Measurements from ENCODE around the gene RGS7BP.
"Not testable (repeated sequence)": the region's sequence is repeated elsewhere in the genome, so short reads cannot be mapped to it uniquely, and the experiment has no call there.

Gene RGS7BP

GRCh38 chr5:64505769-64506566, at the start of gene RGS7BP:
Gene RGS7BP (plus strand): TSS chr5:64506015. CDS start chr5:64506625, 610 bp downstream.
- no peak for DNase-seq

- DNase-seq = no peak
Observed at GRCh38 chr5:64457846-64458245, 48.0 kb upstream of the RGS7BP start.

DNA sequence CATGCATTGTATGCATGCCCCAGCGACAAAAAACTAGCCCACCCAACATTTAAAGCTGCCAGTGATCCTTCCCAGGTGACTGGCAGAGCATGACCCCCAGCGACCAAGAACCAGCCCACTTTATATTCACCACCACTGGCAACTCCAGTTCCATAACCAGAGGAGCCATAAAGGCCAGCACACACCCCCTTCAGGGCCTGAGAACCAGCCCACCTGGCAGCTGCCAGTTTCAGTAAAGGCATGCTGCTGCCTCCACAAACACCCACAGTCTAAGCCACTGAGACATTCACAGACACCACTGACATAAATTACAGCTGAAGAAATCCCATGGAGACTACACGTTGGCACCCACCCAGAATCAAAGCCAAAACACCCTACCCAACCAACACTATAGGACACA, 46.9 kb upstream of the RGS7BP start:
- DNase-seq = no peak

- DNase-seq = no peak
Observed at GRCh38 chr5:64462391-64462790, 43.4 kb upstream of the RGS7BP start.

DNA sequence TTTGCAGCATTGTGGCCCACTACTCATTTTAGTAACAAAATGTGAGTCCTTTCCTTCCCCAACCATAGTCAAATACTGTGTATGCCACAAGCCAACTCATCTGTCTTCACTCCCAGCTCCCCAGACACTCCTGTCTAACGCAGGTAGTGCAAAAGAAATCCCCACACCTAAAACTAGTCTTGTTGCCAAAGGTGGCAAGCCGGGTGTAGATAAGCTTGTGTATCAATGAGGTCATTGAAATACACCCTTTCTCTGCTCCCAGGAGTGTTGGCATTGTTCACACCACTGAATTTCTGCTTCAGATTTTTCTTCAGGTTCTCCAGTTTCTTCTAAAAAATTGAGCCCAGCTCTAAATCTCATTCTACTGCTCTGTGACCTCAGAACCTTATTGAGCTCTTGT, 19.7 kb upstream of the RGS7BP start:
- DNase-seq = no peak

DNA sequence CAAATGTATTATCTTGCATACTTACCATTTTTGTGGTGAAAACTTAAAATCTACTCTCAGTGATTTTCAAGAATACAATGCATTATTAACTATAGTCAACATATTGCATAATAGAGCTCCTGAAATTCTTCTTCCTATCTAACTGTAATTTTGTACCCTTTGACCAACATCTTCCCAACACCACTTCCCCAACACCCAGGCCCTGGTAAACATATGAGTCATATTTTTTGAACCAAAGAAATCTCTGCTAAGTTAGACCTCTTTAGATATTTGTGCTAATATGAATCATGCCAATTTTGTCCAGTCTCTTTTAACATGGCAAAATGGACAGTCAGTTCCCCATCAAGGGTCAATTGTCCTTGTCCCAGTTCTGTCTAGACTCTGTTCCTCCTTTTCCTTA, 18.5 kb upstream of the RGS7BP start:
- DNase-seq = no peak

GRCh38 chr5:64489857-64490256, 16.0 kb upstream of the RGS7BP start:
- no peak for DNase-seq

DNA sequence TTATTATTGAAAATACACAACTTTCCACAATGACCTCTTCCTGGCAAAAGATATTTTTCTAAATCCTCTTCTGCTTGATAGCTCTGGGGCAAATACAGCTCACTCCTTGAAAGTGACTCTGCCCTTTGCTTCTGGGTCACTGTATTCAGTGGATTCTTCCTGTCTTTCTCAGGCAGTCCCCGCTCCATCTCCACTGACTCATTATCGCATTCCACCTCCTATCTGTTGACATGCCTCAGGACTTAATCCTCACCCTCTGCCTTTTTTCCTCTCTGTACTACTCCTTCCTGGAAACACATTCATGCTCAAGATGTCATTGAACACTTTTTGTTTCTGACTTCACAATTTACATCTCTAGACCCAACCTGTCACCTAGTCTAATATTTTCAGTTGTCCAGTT, 8.4 kb upstream of the RGS7BP start:
- no peak for DNase-seq

- DNase-seq = no peak
Observed at GRCh38 chr5:64502196-64502595, 3.6 kb upstream of the RGS7BP start.

DNA sequence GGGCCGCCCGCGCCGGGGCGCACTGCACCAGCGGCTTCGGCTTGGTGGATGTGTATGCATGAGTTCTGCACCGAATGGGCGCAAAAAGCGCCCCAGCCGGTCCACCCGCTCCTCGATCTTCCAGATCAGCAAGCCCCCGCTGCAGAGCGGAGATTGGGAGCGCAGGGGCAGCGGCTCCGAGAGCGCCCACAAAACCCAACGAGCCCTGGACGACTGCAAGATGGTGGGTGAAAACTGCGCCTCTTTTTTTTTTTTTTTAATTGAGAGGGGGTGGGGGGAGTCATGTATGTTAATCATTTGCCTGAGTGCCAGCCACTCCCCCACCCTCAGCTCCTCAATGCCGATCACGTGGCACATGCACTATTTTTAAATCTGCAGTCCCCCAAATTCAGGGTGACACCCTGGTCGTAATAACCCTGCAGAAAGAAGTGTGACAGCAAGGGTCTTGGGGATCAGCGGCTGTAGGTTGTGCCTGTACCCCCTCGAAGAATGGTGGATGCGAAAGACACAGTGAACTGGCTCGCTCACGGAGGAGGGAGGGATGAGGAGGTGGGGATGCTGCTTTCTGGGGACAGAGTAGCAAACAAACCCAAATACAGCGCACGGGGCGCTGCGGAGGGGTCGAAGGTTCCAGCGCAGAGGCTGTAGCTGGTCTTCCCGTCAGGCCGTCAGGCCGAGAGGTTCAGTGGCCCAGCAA, 900 bp downstream of the RGS7BP start:
- no peak for DNase-seq

DNA sequence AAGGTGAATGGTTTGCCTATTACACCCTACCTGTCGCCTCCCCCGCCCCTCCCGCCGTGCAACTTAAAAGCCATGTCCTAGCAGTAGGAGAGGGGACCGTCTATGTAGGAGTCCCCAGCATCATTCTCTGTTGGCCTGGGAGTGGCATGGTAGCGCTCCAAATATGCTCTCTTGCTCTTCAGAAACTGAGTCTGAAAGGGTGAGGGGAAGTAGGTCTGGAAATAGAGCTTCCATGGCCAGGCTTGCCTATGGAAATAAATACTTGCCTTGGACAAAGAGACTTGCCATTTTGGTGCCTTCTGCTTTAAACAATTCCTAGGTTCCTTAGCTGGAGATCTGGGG, 1.4 kb downstream of the RGS7BP start:
- no peak for DNase-seq

DNA sequence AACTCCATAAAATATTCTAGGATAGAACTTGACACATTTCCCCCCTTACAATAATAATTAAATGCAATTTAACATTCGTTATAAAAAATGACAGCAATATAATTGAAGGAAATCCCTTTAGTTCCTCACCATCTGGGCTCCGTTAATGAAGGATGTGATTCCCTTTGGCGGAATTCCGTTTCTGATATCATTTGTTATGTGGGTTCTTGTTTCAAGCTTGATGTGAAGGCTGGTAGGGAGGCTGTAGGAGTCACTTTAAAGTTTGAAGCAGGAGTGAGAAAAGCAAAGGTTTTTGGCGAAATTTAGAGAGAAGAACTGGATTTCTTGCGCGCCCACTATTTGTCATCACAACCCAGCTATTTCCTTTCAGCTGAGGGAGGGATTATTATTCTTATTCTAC, 4.0 kb downstream of the RGS7BP start:
- DNase-seq = no peak

DNA sequence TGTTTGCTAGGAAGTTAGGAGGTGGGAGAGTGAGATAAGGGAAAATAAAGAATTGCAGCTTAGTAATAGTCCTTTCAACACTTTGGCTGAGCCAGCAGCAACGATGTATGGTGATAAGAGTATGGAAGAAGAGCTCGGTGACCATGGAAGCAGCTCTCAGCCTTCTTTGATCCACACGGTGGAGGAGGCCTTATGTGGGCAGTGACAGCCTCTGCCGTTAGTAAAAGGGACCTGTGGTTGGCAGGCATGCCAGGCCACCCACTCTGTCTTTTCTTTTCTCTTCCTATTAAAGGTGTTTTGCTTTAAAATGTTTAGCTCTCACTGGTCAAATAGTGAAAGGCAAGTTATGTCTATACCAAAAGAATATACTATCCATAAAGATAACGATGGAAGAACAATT, 7.7 kb downstream of the RGS7BP start:
- no peak for DNase-seq

DNA sequence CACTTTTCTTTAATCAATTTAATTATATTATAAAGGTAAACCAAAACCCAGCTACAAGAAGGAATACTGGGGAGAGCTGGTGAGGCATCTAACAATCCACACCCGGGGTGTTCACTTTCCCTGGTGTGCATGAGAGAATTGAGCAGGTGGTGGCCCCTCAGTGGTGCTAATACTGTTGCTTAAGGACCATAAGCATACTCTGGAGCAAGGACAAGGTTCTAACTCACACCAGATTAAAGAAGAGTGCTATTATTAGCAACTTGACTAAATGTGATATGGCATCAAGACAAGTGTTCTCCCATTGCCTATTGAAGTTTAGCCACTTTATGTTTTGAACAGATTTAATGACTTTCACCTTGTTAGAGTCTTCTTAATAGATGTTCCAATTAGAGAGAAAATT, 8.8 kb downstream of the RGS7BP start:
- no peak for DNase-seq

GRCh38 chr5:64516216-64516615, 10.4 kb downstream of the RGS7BP start:
- no peak for DNase-seq

DNA sequence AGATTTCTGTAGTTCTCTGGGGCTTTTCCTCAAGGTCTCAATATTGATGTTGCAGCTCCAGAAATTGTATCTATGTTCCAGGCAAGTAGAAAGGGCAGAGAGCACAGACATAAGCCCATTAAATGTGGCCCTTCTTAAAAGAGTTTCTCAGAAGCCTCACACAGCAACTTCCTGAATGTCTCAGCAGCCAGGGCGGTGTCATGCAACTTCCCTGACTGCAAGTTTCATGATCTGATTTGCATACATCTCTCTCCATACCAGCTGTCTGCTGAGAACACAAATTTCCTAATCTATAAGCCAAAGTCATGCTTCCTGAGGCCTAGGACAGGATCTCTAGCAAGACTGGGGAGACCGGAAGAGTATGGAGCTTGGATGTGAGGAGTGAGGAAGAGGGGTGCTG, 13.0 kb downstream of the RGS7BP start:
- DNase-seq = no peak

DNA sequence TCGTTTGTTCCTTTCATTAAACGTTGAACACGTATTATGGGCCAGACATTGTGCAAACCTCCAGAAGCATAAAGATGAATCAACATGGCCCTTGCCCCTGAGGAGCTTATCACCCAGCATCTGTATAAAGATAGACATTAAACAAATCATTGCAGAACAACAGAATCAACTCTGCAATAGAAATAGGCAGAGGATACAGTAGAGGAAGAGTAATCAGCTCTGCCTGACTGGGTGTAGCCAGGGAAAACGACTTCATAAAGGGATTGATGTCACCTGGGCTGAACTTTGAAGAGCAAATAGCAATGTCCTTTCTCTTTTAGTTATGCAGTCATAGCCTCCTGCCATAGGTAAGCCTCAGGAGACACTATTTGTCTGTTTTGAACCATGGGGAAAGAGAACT, 13.4 kb downstream of the RGS7BP start:
- no peak for DNase-seq

DNA sequence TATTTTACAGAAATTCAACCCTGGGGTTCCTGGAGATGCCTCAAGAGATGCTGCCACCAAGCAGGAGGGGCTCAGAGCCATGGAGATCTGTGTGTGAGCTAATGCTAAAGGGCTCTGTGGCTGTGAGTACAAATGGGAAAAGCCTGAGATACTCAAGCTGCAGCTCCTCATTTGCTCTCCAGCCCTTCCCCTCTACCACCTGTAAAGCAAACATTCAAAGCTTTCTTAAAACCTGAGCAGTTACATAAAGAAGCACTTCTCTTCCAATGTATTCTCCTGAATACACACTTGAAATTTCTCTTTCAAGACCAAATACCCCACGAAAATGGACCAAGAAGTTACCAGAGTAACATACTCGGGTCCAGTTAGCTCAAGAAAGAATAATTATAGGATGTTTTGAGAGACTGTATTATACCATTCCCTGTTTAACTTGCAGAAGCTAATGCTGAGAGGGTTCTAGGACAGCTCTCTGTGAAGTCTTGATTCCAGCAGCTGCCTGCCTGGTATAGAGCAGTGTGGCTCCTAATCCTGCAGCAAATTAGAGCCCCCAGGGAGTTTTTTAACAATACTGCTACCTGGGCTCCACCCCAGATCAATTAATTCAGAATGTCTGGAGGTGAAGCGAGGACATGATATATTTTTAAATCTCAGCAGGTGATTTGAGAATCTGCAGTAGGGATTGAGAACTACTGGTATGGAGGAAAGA, 21.1 kb downstream of the RGS7BP start:
- no peak for DNase-seq

GRCh38 chr5:64530076-64530475, 24.3 kb downstream of the RGS7BP start:
- DNase-seq = no peak

DNA sequence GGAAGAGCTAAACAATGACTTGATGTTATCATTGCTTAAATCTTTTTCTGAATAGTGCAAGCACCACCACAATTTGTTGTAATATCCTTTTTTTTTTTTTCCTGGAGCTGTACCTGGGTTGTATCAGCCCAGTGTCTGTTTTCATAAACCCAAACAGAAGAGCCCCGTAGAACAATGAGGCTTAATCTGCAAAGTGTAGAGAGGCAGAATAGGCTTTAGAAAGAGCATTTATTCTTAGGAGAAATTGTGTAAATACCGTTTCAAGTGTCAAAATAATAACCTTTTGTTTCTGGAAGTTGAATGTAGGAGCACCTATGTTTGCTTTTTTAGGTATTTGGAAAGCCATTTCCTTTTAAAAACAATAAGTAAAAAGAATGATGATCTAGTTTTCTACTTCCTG, 26.4 kb downstream of the RGS7BP start:
- DNase-seq = no peak

- DNase-seq = no peak
Observed at GRCh38 chr5:64532657-64533056, 26.8 kb downstream of the RGS7BP start.

- DNase-seq = no peak
Observed at GRCh38 chr5:64534033-64534432, 28.2 kb downstream of the RGS7BP start.

DNA sequence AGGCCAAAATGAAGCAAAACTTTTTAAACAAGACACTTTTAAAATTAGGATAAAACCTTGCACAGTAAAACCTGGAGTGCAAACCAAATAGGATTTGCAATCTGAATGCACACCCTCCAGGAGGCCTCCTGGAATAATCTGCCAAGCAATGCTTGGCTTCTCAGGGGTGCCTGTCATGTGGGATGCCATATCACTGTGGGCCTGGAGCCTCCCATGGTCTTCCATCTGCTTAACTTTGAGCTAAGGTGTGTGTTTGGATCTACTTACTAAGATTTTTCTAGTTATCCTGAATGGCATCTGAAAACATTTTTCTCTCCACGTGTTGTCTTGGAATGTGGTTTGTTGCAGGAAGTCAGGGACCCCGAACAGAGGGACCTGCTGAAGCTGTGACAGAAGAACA, 52.1 kb downstream of the RGS7BP start:
- DNase-seq = no peak

GRCh38 chr5:64558641-64559040, 52.8 kb downstream of the RGS7BP start:
- DNase-seq = not testable (repeated sequence)

All from CD4-positive, alpha-beta T cell treated with Interferon gamma for 1 hour (primary cell).